GM21526 (cell line): ENCODE data around the gene ERMARD.

Experiments used
- ATAC-seq: cut with Tn5 transposase; IDR thresholded peaks from one replicate; pipeline ENCODE4 v1.9.1; 2021; ENCODE audit warnings: moderate library complexity; ENCODE audit not compliant: unreplicated experiment, low FRiP score

ERMARD gene

GRCh38 chr6:169782966-169783365, 31.5 kb downstream of the ERMARD start:
- ATAC-seq: no peak

GRCh38 chr6:169783401-169783800, 32.0 kb downstream of the ERMARD start:
- no peak for ATAC-seq

- no peak for ATAC-seq
These were observed 32.8 kb downstream of the ERMARD start for GRCh38 chr6:169783971-169784820.

- ATAC-seq: no peak
These were observed 33.5 kb downstream of the ERMARD start for GRCh38 chr6:169784821-169785340.

- no peak for ATAC-seq
These were observed 34.1 kb downstream of the ERMARD start for GRCh38 chr6:169785566-169785965.

- no peak for ATAC-seq
These were observed 34.9 kb downstream of the ERMARD start for GRCh38 chr6:169786349-169786748.

GRCh38 chr6:169787797-169788196, 36.4 kb downstream of the ERMARD start:
- no peak for ATAC-seq

GRCh38 chr6:169788809-169789145, 37.4 kb downstream of the ERMARD start:
- ATAC-seq: no peak

GRCh38 chr6:169789146-169789943, 37.9 kb downstream of the ERMARD start:
- no peak for ATAC-seq

- ATAC-seq: peak; percentile 97
These were observed 38.8 kb downstream of the ERMARD start for GRCh38 chr6:169789944-169790927.

GRCh38 chr6:169791721-169792131, 40.3 kb downstream of the ERMARD start:
- ATAC-seq: no peak

GRCh38 chr6:169792306-169793015, 41.0 kb downstream of the ERMARD start:
- ATAC-seq: no peak

- no peak for ATAC-seq
These were observed 42.0 kb downstream of the ERMARD start for GRCh38 chr6:169793408-169793807.

GRCh38 chr6:169794317-169795055, 43.1 kb downstream of the ERMARD start:
- no peak for ATAC-seq

- no peak for ATAC-seq
These were observed 43.8 kb downstream of the ERMARD start for GRCh38 chr6:169795196-169795595.

GRCh38 chr6:169798764-169799473, 47.5 kb downstream of the ERMARD start:
- ATAC-seq: no peak

GRCh38 chr6:169799474-169799926, 48.1 kb downstream of the ERMARD start:
- no peak for ATAC-seq

- ATAC-seq: no peak
These were observed 48.8 kb downstream of the ERMARD start for GRCh38 chr6:169800116-169800667.
